HEK293 (cell line): ENCODE data around the gene WHRN.

Experiments used
- CTCF ChIA-PET: fragments of 350-600 bp; formaldehyde crosslinking; extraction: SDS; loops from one replicate; lab custom pipeline; 2021; ENCODE audit warnings: antibody characterized with exemption; lab: Yijun Ruan, JAX
- POLR2A ChIA-PET: fragments of 300-600 bp; formaldehyde crosslinking; extraction: SDS; loops from one replicate; lab custom pipeline; 2020; ENCODE audit warnings: antibody characterized with exemption, inconsistent platforms; lab: Yijun Ruan, JAX
- H3K27ac ChIP-seq: fragments of 200-500 bp; sonication (Bioruptor generic); 2 replicates; pipeline ENCODE4 v1.5.1; 2014; ENCODE audit warnings: low read depth, low read length, control low read depth, inconsistent platforms; ENCODE audit errors: extremely low read depth
- H3K36me3 ChIP-seq, 2 experiments: fragments of 200-500 bp in 1 of 2; sonication (Bioruptor generic) in 1 of 2; 1 replicate in 1 of 2; 2 replicates in 1 of 2; pipeline ENCODE4 v1.5.1; 2014 to 2017; ENCODE audit warnings: inconsistent platforms in 2 of 2, low read length in 2 of 2; ENCODE audit not compliant: control insufficient read depth in 2 of 2, insufficient read depth in 1 of 2
- H3K4me1 ChIP-seq: fragments of 200-500 bp; sonication (Bioruptor generic); 2 replicates; pipeline ENCODE4 v1.5.1; 2014; ENCODE audit warnings: mild to moderate bottlenecking, low read length, inconsistent platforms; ENCODE audit not compliant: control insufficient read depth, insufficient read depth
- H3K4me3 ChIP-seq: 2 replicates; pipeline ENCODE4 v1.5.1; 2011; ENCODE audit warnings: low read depth, mild to moderate bottlenecking, control low read depth, low read length, moderate library complexity
- H3K9me3 ChIP-seq: fragments of 200-500 bp; sonication (Bioruptor generic); 2 replicates; pipeline ENCODE4 v1.5.1; 2014; ENCODE audit warnings: low read depth, low read length, inconsistent platforms; ENCODE audit not compliant: control insufficient read depth, insufficient read depth
- IKZF3 ChIP-seq: fragments of 450-650 bp; IDR thresholded peaks from 2 replicates; pipeline ENCODE4 v1.5.0; 2018; ENCODE audit warnings: missing biosample characterization, mild to moderate bottlenecking, missing genetic modification characterization, moderate library complexity
- MZF1 ChIP-seq: fragments of 450-650 bp; formaldehyde crosslinking; IDR thresholded peaks from 2 replicates; pipeline ENCODE4 v1.5.1; 2017; ENCODE audit warnings: missing biosample characterization, missing genetic modification characterization, borderline replicate concordance
- SALL2 ChIP-seq: fragments of 450-650 bp; formaldehyde crosslinking; IDR thresholded peaks from 2 replicates; pipeline ENCODE4 v1.5.0; 2017; ENCODE audit warnings: missing biosample characterization, mild to moderate bottlenecking, missing genetic modification characterization, borderline replicate concordance
- ZBTB20 ChIP-seq: fragments of 450-650 bp; formaldehyde crosslinking; IDR thresholded peaks from 2 replicates; pipeline ENCODE4 v1.5.1; 2016; ENCODE audit warnings: missing biosample characterization, missing genetic modification characterization
- ZNF16 ChIP-seq: fragments of 450-650 bp; formaldehyde crosslinking; IDR thresholded peaks from 2 replicates; pipeline ENCODE4 v1.5.1; 2016; ENCODE audit warnings: low read depth, missing biosample characterization, missing genetic modification characterization
- ZNF169 ChIP-seq: fragments of 450-650 bp; formaldehyde crosslinking; IDR thresholded peaks from 2 replicates; pipeline ENCODE4 v1.5.1; 2016; ENCODE audit warnings: missing biosample characterization, missing genetic modification characterization
- ZNF214 ChIP-seq: fragments of 450-650 bp; formaldehyde crosslinking; IDR thresholded peaks from 2 replicates; pipeline ENCODE4 v1.5.1; 2017; ENCODE audit warnings: missing biosample characterization, mild to moderate bottlenecking, missing genetic modification characterization, borderline replicate concordance
- ZNF433 ChIP-seq: fragments of 450-650 bp; formaldehyde crosslinking; IDR thresholded peaks from 2 replicates; pipeline ENCODE4 v1.5.1; 2016; ENCODE audit warnings: missing biosample characterization, missing genetic modification characterization, low read depth
- ZNF473 ChIP-seq: fragments of 450-650 bp; formaldehyde crosslinking; IDR thresholded peaks from 2 replicates; pipeline ENCODE4 v1.5.1; 2017; ENCODE audit warnings: missing biosample characterization, missing genetic modification characterization
- ZNF530 ChIP-seq: fragments of 450-650 bp; formaldehyde crosslinking; IDR thresholded peaks from 2 replicates; pipeline ENCODE4 v1.5.1; 2016; ENCODE audit warnings: low read depth, missing biosample characterization, missing genetic modification characterization
- ZNF596 ChIP-seq: fragments of 450-650 bp; IDR thresholded peaks from 2 replicates; pipeline ENCODE4 v1.5.0; 2018; ENCODE audit warnings: missing biosample characterization, mild to moderate bottlenecking, missing genetic modification characterization, moderate library complexity
- ZNF600 ChIP-seq: fragments of 450-650 bp; formaldehyde crosslinking; IDR thresholded peaks from 2 replicates; pipeline ENCODE4 v1.5.1; 2016; ENCODE audit warnings: missing biosample characterization, missing genetic modification characterization
- ZNF626 ChIP-seq: fragments of 450-650 bp; sonication (Bioruptor Pico); formaldehyde crosslinking; IDR thresholded peaks from 2 replicates; pipeline ENCODE4 v1.5.1; 2018; ENCODE audit warnings: missing biosample characterization, missing genetic modification characterization, inconsistent platforms
- ZNF76 ChIP-seq: fragments of 450-650 bp; formaldehyde crosslinking; IDR thresholded peaks from 2 replicates; pipeline ENCODE4; 2016; ENCODE audit warnings: low read depth, missing biosample characterization, missing genetic modification characterization, borderline replicate concordance
- TF ChIP-seq, protein P1 (sequence below): fragments of 450-650 bp; formaldehyde crosslinking; IDR thresholded peaks from 2 replicates; pipeline ENCODE4 v1.5.1; 2016; ENCODE audit warnings: missing biosample characterization, missing genetic modification characterization
- TF ChIP-seq, protein P2 (sequence below): fragments of 450-650 bp; formaldehyde crosslinking; IDR thresholded peaks from 2 replicates; pipeline ENCODE4 v1.5.1; 2017; ENCODE audit warnings: missing biosample characterization, missing genetic modification characterization
- TF ChIP-seq, protein P3 (sequence below): sonication (generic); formaldehyde crosslinking; IDR thresholded peaks from 2 replicates; pipeline ENCODE4 v1.8.1; 2022; ENCODE audit warnings: mild to moderate bottlenecking, moderate library complexity, missing genetic modification reagents
- TF ChIP-seq, protein P4 (sequence below): fragments of 450-650 bp; formaldehyde crosslinking; IDR thresholded peaks from 2 replicates; pipeline ENCODE4 v1.5.1; 2016; ENCODE audit warnings: missing biosample characterization, missing genetic modification characterization
- TF ChIP-seq, protein P5 (sequence below): fragments of 450-650 bp; formaldehyde crosslinking; conservative IDR thresholded peaks from 2 replicates; pipeline ENCODE4 v1.5.1; 2016; ENCODE audit warnings: low read depth, missing biosample characterization, missing genetic modification characterization
- TF ChIP-seq, protein P6 (sequence below): fragments of 450-650 bp; formaldehyde crosslinking; conservative IDR thresholded peaks from 2 replicates; pipeline ENCODE4 v1.5.1; 2016; ENCODE audit warnings: low read depth, missing biosample characterization, missing genetic modification characterization

Gene WHRN

DNA sequence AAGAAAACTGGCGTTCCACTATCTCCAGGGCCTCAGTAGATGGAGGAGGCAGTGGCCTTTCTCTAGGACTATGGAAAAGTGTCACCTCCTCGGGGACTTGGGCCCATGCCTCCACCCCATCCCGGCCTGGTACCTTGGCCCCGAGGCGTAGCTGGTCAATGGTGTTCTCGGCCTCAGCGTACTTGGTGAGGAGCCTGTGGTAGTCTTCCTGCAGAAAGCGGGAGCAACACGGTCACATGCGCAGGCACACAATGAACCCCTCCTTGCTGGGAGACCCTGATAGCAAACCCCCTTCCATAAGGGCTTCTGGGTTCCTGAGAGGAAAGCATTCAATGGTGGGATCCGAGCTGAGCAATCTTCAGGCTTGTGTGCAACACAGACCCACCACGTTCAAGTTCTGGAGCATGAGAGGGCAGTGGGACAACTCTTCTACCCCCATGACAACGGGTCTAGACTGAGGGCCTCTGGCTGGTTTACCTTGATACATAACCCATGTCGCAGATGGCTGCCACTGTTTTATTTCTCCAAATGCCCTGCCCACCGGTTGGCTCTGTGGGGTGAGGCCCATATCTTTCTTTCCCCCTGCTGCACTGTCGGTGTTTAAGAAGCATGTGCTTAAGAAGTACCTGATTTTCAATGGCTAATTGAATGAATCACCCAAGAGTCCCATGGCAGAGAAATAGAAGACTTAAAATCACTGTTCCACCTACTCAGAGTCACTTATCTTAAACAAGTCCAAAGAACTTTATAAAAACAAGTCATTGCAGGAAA lies 131.1 kb downstream of the WHRN start:
- CTCF ChIA-PET, result interaction anchor here (0.9 kb wide), 1 partner anchor 31 kb away, joined by 3 read pairs; no protein-coding TSS in a partner anchor
- Histone ChIP-seq H3K4me3 (no peak overlapping the region), H3K27ac (no peak overlapping the region), H3K9me3 (no peaks in the 10 kb centered on the region), H3K36me3 (no peaks in the 10 kb centered on the region), H3K4me1 (no peaks in the 10 kb centered on the region)
- TF ChIP-seq ZNF169 (tag by site-specific recombination) (no peak), MZF1 (tag by site-specific recombination) (no peak), IKZF3 (tag by site-specific recombination) (no peak), ZNF16 (tag by site-specific recombination) (no peak), ZNF473 (tag by site-specific recombination) (no peak), ZNF214 (tag by site-specific recombination) (no peak), SALL2 (tag by site-specific recombination) (no peak), ZNF600 (tag by site-specific recombination) (no peak), ZNF626 (tag by site-specific recombination) (no peak), ZNF76 (tag by site-specific recombination) (no peak), ZNF433 (tag by site-specific recombination) (no peak), ZNF596 (tag by site-specific recombination) (no peak), ZBTB20 (tag by site-specific recombination) (no peak), ZNF530 (tag by site-specific recombination) (no peak)
- TF ChIP-seq, protein P1, sequence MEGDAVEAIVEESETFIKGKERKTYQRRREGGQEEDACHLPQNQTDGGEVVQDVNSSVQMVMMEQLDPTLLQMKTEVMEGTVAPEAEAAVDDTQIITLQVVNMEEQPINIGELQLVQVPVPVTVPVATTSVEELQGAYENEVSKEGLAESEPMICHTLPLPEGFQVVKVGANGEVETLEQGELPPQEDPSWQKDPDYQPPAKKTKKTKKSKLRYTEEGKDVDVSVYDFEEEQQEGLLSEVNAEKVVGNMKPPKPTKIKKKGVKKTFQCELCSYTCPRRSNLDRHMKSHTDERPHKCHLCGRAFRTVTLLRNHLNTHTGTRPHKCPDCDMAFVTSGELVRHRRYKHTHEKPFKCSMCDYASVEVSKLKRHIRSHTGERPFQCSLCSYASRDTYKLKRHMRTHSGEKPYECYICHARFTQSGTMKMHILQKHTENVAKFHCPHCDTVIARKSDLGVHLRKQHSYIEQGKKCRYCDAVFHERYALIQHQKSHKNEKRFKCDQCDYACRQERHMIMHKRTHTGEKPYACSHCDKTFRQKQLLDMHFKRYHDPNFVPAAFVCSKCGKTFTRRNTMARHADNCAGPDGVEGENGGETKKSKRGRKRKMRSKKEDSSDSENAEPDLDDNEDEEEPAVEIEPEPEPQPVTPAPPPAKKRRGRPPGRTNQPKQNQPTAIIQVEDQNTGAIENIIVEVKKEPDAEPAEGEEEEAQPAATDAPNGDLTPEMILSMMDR (tag by site-specific recombination), result no peak
- TF ChIP-seq, protein P2, sequence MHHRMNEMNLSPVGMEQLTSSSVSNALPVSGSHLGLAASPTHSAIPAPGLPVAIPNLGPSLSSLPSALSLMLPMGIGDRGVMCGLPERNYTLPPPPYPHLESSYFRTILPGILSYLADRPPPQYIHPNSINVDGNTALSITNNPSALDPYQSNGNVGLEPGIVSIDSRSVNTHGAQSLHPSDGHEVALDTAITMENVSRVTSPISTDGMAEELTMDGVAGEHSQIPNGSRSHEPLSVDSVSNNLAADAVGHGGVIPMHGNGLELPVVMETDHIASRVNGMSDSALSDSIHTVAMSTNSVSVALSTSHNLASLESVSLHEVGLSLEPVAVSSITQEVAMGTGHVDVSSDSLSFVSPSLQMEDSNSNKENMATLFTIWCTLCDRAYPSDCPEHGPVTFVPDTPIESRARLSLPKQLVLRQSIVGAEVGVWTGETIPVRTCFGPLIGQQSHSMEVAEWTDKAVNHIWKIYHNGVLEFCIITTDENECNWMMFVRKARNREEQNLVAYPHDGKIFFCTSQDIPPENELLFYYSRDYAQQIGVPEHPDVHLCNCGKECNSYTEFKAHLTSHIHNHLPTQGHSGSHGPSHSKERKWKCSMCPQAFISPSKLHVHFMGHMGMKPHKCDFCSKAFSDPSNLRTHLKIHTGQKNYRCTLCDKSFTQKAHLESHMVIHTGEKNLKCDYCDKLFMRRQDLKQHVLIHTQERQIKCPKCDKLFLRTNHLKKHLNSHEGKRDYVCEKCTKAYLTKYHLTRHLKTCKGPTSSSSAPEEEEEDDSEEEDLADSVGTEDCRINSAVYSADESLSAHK (tag by site-specific recombination), result no peak
- TF ChIP-seq, protein P3, sequence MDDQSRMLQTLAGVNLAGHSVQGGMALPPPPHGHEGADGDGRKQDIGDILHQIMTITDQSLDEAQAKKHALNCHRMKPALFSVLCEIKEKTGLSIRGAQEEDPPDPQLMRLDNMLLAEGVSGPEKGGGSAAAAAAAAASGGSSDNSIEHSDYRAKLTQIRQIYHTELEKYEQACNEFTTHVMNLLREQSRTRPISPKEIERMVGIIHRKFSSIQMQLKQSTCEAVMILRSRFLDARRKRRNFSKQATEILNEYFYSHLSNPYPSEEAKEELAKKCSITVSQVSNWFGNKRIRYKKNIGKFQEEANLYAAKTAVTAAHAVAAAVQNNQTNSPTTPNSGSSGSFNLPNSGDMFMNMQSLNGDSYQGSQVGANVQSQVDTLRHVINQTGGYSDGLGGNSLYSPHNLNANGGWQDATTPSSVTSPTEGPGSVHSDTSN (CRISPR knock-in tag), result no peak
- TF ChIP-seq, protein P4, sequence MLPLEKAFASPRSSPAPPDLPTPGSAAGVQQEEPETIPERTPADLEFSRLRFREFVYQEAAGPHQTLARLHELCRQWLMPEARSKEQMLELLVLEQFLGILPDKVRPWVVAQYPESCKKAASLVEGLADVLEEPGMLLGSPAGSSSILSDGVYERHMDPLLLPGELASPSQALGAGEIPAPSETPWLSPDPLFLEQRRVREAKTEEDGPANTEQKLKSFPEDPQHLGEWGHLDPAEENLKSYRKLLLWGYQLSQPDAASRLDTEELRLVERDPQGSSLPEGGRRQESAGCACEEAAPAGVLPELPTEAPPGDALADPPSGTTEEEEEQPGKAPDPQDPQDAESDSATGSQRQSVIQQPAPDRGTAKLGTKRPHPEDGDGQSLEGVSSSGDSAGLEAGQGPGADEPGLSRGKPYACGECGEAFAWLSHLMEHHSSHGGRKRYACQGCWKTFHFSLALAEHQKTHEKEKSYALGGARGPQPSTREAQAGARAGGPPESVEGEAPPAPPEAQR (tag by site-specific recombination), result no peak
- TF ChIP-seq, protein P5, sequence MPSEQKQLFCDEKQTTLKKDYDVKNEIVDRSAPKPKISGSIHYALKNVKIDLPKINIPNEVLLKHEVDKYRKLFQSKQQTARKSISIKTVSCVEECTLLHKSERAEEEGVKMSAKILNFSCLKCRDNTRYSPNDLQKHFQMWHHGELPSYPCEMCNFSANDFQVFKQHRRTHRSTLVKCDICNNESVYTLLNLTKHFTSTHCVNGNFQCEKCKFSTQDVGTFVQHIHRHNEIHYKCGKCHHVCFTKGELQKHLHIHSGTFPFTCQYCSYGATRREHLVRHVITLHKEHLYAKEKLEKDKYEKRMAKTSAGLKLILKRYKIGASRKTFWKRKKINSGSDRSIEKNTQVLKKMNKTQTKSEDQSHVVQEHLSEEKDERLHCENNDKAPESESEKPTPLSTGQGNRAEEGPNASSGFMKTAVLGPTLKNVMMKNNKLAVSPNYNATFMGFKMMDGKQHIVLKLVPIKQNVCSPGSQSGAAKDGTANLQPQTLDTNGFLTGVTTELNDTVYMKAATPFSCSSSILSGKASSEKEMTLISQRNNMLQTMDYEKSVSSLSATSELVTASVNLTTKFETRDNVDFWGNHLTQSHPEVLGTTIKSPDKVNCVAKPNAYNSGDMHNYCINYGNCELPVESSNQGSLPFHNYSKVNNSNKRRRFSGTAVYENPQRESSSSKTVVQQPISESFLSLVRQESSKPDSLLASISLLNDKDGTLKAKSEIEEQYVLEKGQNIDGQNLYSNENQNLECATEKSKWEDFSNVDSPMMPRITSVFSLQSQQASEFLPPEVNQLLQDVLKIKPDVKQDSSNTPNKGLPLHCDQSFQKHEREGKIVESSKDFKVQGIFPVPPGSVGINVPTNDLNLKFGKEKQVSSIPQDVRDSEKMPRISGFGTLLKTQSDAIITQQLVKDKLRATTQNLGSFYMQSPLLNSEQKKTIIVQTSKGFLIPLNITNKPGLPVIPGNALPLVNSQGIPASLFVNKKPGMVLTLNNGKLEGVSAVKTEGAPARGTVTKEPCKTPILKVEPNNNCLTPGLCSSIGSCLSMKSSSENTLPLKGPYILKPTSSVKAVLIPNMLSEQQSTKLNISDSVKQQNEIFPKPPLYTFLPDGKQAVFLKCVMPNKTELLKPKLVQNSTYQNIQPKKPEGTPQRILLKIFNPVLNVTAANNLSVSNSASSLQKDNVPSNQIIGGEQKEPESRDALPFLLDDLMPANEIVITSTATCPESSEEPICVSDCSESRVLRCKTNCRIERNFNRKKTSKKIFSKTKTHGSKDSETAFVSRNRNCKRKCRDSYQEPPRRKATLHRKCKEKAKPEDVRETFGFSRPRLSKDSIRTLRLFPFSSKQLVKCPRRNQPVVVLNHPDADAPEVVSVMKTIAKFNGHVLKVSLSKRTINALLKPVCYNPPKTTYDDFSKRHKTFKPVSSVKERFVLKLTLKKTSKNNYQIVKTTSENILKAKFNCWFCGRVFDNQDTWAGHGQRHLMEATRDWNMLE (tag by site-specific recombination), result no peak
- TF ChIP-seq, protein P6, sequence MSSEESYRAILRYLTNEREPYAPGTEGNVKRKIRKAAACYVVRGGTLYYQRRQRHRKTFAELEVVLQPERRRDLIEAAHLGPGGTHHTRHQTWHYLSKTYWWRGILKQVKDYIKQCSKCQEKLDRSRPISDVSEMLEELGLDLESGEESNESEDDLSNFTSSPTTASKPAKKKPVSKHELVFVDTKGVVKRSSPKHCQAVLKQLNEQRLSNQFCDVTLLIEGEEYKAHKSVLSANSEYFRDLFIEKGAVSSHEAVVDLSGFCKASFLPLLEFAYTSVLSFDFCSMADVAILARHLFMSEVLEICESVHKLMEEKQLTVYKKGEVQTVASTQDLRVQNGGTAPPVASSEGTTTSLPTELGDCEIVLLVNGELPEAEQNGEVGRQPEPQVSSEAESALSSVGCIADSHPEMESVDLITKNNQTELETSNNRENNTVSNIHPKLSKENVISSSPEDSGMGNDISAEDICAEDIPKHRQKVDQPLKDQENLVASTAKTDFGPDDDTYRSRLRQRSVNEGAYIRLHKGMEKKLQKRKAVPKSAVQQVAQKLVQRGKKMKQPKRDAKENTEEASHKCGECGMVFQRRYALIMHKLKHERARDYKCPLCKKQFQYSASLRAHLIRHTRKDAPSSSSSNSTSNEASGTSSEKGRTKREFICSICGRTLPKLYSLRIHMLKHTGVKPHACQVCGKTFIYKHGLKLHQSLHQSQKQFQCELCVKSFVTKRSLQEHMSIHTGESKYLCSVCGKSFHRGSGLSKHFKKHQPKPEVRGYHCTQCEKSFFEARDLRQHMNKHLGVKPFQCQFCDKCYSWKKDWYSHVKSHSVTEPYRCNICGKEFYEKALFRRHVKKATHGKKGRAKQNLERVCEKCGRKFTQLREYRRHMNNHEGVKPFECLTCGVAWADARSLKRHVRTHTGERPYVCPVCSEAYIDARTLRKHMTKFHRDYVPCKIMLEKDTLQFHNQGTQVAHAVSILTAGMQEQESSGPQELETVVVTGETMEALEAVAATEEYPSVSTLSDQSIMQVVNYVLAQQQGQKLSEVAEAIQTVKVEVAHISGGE (tag by site-specific recombination), result no peak
- POLR2A ChIA-PET, result no interaction called here
